DND-41 (cell line): ENCODE results near the gene CARNS1.
A peak's percentile ranks its signal among the peaks of the same experiment; 100 is the strongest.

Experiments
- ATAC-seq: fragments of 200-7000 bp; cut with Tn5 transposase; 3 replicates; pipeline ENCODE4 v1.9.1; 2021; ENCODE audit warnings: low read depth; ENCODE audit not compliant: insufficient read depth
- DNase-seq: peaks from one replicate; pipeline ENCODE4 v3.0.0-alpha.2; 2020
- H2AFZ ChIP-seq: 2 replicates; pipeline ENCODE4 v1.6.0; 2012; ENCODE audit warnings: low read depth, low read length
- H3K27ac ChIP-seq: 2 replicates; pipeline ENCODE4 v1.5.1; 2012; ENCODE audit warnings: low read length, inconsistent platforms
- H3K27me3 ChIP-seq: fragments of 200-600 bp; sonication (generic); 2 replicates; pipeline ENCODE4 v1.6.0; 2012; ENCODE audit warnings: low read length, mild to moderate bottlenecking, inconsistent platforms; ENCODE audit not compliant: insufficient read depth, poor library complexity
- H3K36me3 ChIP-seq: 2 replicates; pipeline ENCODE4 v1.5.1; 2012; ENCODE audit warnings: low read length, inconsistent platforms; ENCODE audit not compliant: insufficient read depth
- H3K4me1 ChIP-seq: 2 replicates; pipeline ENCODE4 v1.5.1; 2012; ENCODE audit warnings: mild to moderate bottlenecking, low read length; ENCODE audit not compliant: insufficient read depth
- H3K4me2 ChIP-seq: 2 replicates; pipeline ENCODE4 v1.6.0; 2012; ENCODE audit warnings: mild to moderate bottlenecking, moderate library complexity, low read length, inconsistent platforms; ENCODE audit not compliant: insufficient read depth
- H3K4me3 ChIP-seq, 2 experiments: fragments of 200-600 bp in 1 of 2; shearing (Covaris generic) in 1 of 2; 2 replicates each; pipeline ENCODE4 v1.5.1; 2012 to 2016; ENCODE audit warnings: inconsistent platforms in 2 of 2, low read length in 2 of 2, mild to moderate bottlenecking in 2 of 2, low read depth in 1 of 2, moderate library complexity in 1 of 2
- H3K79me2 ChIP-seq: 2 replicates; pipeline ENCODE4 v1.6.0; 2012; ENCODE audit warnings: low read length, inconsistent platforms; ENCODE audit not compliant: insufficient read depth
- H3K9ac ChIP-seq: 2 replicates; pipeline ENCODE4 v1.6.0; 2012; ENCODE audit warnings: low read depth, mild to moderate bottlenecking, inconsistent platforms, low read length, moderate library complexity
- H3K9me3 ChIP-seq: 2 replicates; pipeline ENCODE4 v1.5.1; 2012; ENCODE audit warnings: low read length, moderate library complexity, mild to moderate bottlenecking, inconsistent platforms; ENCODE audit not compliant: insufficient read depth, severe bottlenecking
- H4K20me1 ChIP-seq: 2 replicates; pipeline ENCODE4 v1.6.0; 2012; ENCODE audit warnings: low read length; ENCODE audit not compliant: insufficient read depth
- CTCF ChIP-seq: IDR thresholded peaks from 2 replicates; pipeline ENCODE4 v1.5.1; 2012; ENCODE audit warnings: borderline replicate concordance, low read length, moderate library complexity, mild to moderate bottlenecking; ENCODE audit not compliant: poor library complexity, severe bottlenecking; ENCODE audit errors: extremely low read depth
- EZH2 ChIP-seq: IDR thresholded peaks from 3 replicates; pipeline ENCODE4 v1.6.1; 2012; ENCODE audit warnings: borderline replicate concordance, low read depth, mild to moderate bottlenecking, moderate library complexity, low read length, inconsistent platforms; ENCODE audit not compliant: severe bottlenecking

CARNS1 gene

GRCh38 chr11:67387518-67387917 is 28.0 kb upstream of the CARNS1 start:
- ATAC-seq: no peak
- Histone ChIP-seq H3K4me3 (no peak overlapping the region), H3K9ac (no peak overlapping the region), H3K9me3 (no peaks in the 10 kb centered on the region), H2AFZ (no peak overlapping the region), H3K4me1 (peaks cover 20% of the 10 kb centered on the region), H3K4me2 (no peak overlapping the region), H4K20me1 (peaks cover 4% of the 10 kb centered on the region), H3K79me2 (peaks cover 23% of the 10 kb centered on the region), H3K27me3 (no peaks in the 10 kb centered on the region), H3K27ac (no peak overlapping the region), H3K36me3 (no peaks in the 10 kb centered on the region)
- DNase-seq: no peak
- TF ChIP-seq EZH2 (no peak), CTCF (no peak)

- no peak overlapping the region for H2AFZ ChIP-seq
- peak; percentile 49 for DNase-seq
- no peak overlapping the region for H3K4me3 ChIP-seq
- peaks cover 40% of the 10 kb centered on the region for H3K79me2 ChIP-seq
- TF ChIP-seq EZH2: no peak
- peak; percentile 70 for TF ChIP-seq CTCF
- no peak overlapping the region for H3K4me2 ChIP-seq
- H3K4me1 ChIP-seq: peaks cover 38% of the 10 kb centered on the region
- peaks cover 18% of the 10 kb centered on the region for H4K20me1 ChIP-seq
- H3K27me3 ChIP-seq: no peaks in the 10 kb centered on the region
- H3K36me3 ChIP-seq: peaks cover 14% of the 10 kb centered on the region
- no peaks in the 10 kb centered on the region for H3K9me3 ChIP-seq
- H3K9ac ChIP-seq: no peak overlapping the region
- H3K27ac ChIP-seq: no peak overlapping the region
- peak; percentile 32; the same call in 1 of the 3 replicates for ATAC-seq
Observed at GRCh38 chr11:67389477-67389876, 26.0 kb upstream of the CARNS1 start.

- peaks cover 26% of the 10 kb centered on the region for H3K36me3 ChIP-seq
- H3K27ac ChIP-seq: peak overlapping the region; percentile 89
- H3K9me3 ChIP-seq: no peaks in the 10 kb centered on the region
- H3K4me1 ChIP-seq: peaks cover 44% of the 10 kb centered on the region
- H3K79me2 ChIP-seq: peaks cover 45% of the 10 kb centered on the region
- H2AFZ ChIP-seq: peak overlapping the region; percentile 90; the same call in 1 of the 2 replicates
- DNase-seq: no peak
- peak overlapping the region; percentile 97 for H3K9ac ChIP-seq
- no peaks in the 10 kb centered on the region for H3K27me3 ChIP-seq
- peak overlapping the region; percentile 90 for H3K4me2 ChIP-seq
- TF ChIP-seq EZH2 (no peak), CTCF (no peak)
- no peak for ATAC-seq
- peaks cover 25% of the 10 kb centered on the region for H4K20me1 ChIP-seq
- H3K4me3 ChIP-seq: peak overlapping the region; percentile 96
Observed at GRCh38 chr11:67390947-67391303, 24.6 kb upstream of the CARNS1 start.

GRCh38 chr11:67391304-67392182 is 23.9 kb upstream of the CARNS1 start, which contains the start of gene RAD9A:
Gene RAD9A, plus strand, starts transcription at chr11:67391986. Its CDS starts 59 bp downstream, at chr11:67392045.
- TF ChIP-seq CTCF (peak; percentile 1), EZH2 (no peak)
- no peaks in the 10 kb centered on the region for H3K9me3 ChIP-seq
- peak within 1 kb of the TSS; percentile 90 for H3K4me2 ChIP-seq
- peaks cover 51% of the 10 kb centered on the region for H3K79me2 ChIP-seq
- H3K4me3 ChIP-seq: peak within 1 kb of the TSS; percentile 96
- H3K4me1 ChIP-seq: peaks cover 50% of the 10 kb centered on the region
- peaks cover 31% of the 10 kb centered on the region for H4K20me1 ChIP-seq
- ATAC-seq (peak; percentile 77), DNase-seq (peak; percentile 95)
- peaks cover 33% of the 10 kb centered on the region for H3K36me3 ChIP-seq
- H3K9ac ChIP-seq: peak within 1 kb of the TSS; percentile 97
- peak within 1 kb of the TSS; percentile 89 for H3K27ac ChIP-seq
- H3K27me3 ChIP-seq: no peaks in the 10 kb centered on the region
- peak within 1 kb of the TSS; percentile 90 for H2AFZ ChIP-seq
